Endothelial cell (in vitro differentiated cells): ENCODE data around the gene DHRSX. TPM values are rescaled to one million over a fixed set of nuclear protein-coding genes. Genes with fewer than 3 reads are reported as not detected.

Source experiments
- DNase-seq: peaks from one replicate; pipeline ENCODE4 v3.0.0; 2021; ENCODE audit warnings: low spot score
- H3K27ac Mint-ChIP-seq: one replicate; pipeline ENCODE4 v1.8.0; 2021; ENCODE audit warnings: mixed read lengths, inconsistent platforms; ENCODE audit not compliant: unreplicated experiment
- H3K27me3 Mint-ChIP-seq: one replicate; pipeline ENCODE4 v1.8.0; 2021; ENCODE audit warnings: mild to moderate bottlenecking, moderate library complexity, mixed read lengths, inconsistent platforms; ENCODE audit not compliant: unreplicated experiment
- H3K36me3 Mint-ChIP-seq: one replicate; pipeline ENCODE4 v1.8.0; 2021; ENCODE audit warnings: mild to moderate bottlenecking, low read depth, mixed read lengths, inconsistent platforms; ENCODE audit not compliant: unreplicated experiment
- H3K4me1 Mint-ChIP-seq: one replicate; pipeline ENCODE4 v1.8.0; 2021; ENCODE audit warnings: mild to moderate bottlenecking, mixed read lengths, inconsistent platforms; ENCODE audit not compliant: unreplicated experiment
- H3K4me3 Mint-ChIP-seq: one replicate; pipeline ENCODE4 v1.8.0; 2021; ENCODE audit warnings: mild to moderate bottlenecking, mixed read lengths, inconsistent platforms; ENCODE audit not compliant: unreplicated experiment
- H3K9me3 Mint-ChIP-seq: one replicate; pipeline ENCODE4 v1.8.0; 2021; ENCODE audit warnings: mixed read lengths, inconsistent platforms; ENCODE audit not compliant: unreplicated experiment
- CTCF ChIP-seq: fragments of 200-600 bp; sonication (generic); IDR thresholded peaks from one replicate; pipeline ENCODE4 v1.5.0; 2021; ENCODE audit warnings: antibody characterized with exemption; ENCODE audit not compliant: unreplicated experiment
- total RNA-seq: library from RNA; stranded (reverse); fragmentation: NEBNext Ultra II Directional; extraction: Animal tissue kit (Norgen Biotek cat#: 25700); gene quantifications from one replicate; pipeline ENCODE4 v1.2.1, GENCODE V29; 2021; ENCODE audit not compliant: unreplicated experiment

Gene DHRSX
- total RNA-seq, 1 donor from 2014 or later, result 22.2 TPM

GRCh38 chrX:2402361-2402690 is 98.5 kb downstream of the DHRSX start:
- no peaks in the 10 kb centered on the region for H3K4me1 Mint-ChIP-seq
- TF ChIP-seq CTCF, result no peak
- no peak overlapping the region for H3K27ac Mint-ChIP-seq
- peaks cover 14% of the 10 kb centered on the region for H3K36me3 Mint-ChIP-seq
- H3K27me3 Mint-ChIP-seq, result peaks cover 2% of the 10 kb centered on the region
- no peak overlapping the region for H3K4me3 Mint-ChIP-seq
- no peak for DNase-seq
- H3K9me3 Mint-ChIP-seq, result peaks cover 7% of the 10 kb centered on the region

GRCh38 chrX:2401590-2402360 is 99.0 kb downstream of the DHRSX start:
- no peak overlapping the region for H3K4me3 Mint-ChIP-seq
- H3K4me1 Mint-ChIP-seq, result no peaks in the 10 kb centered on the region
- H3K9me3 Mint-ChIP-seq, result peaks cover 2% of the 10 kb centered on the region

GRCh38 chrX:2401201-2401589 is 99.6 kb downstream of the DHRSX start:
- no peaks in the 10 kb centered on the region for H3K4me1 Mint-ChIP-seq
- H3K4me3 Mint-ChIP-seq, result no peak overlapping the region
- no peak for DNase-seq
- peaks cover 2% of the 10 kb centered on the region for H3K27me3 Mint-ChIP-seq
- no peak overlapping the region for H3K27ac Mint-ChIP-seq
- no peak for TF ChIP-seq CTCF
- no peaks in the 10 kb centered on the region for H3K9me3 Mint-ChIP-seq
- H3K36me3 Mint-ChIP-seq, result peaks cover 4% of the 10 kb centered on the region

More at GRCh38 chrX:2401590-2402360, 99.0 kb downstream of the DHRSX start:
- Mint-ChIP-seq H3K36me3 (peaks cover 8% of the 10 kb centered on the region), H3K27me3 (peaks cover 2% of the 10 kb centered on the region), H3K27ac (no peak overlapping the region)
- DNase-seq, result no peak
- no peak for TF ChIP-seq CTCF

GRCh38 chrX:2398064-2398656 is 102.6 kb downstream of the DHRSX start:
- no peak for TF ChIP-seq CTCF
- Mint-ChIP-seq H3K9me3 (no peaks in the 10 kb centered on the region), H3K4me1 (no peaks in the 10 kb centered on the region), H3K36me3 (peaks cover 10% of the 10 kb centered on the region), H3K27ac (no peak overlapping the region), H3K27me3 (peaks cover 7% of the 10 kb centered on the region), H3K4me3 (no peak overlapping the region)
- no peak for DNase-seq
